NCI-H1436 treated with DMSO at 0.1 percent for 48 hours (cell line): ENCODE measurements around the gene GPR160.

Experiments used
- DNase-seq: peaks from one replicate; lab custom pipeline; 2025; lab: John Stamatoyannopoulos, UW

GPR160 gene

DNA sequence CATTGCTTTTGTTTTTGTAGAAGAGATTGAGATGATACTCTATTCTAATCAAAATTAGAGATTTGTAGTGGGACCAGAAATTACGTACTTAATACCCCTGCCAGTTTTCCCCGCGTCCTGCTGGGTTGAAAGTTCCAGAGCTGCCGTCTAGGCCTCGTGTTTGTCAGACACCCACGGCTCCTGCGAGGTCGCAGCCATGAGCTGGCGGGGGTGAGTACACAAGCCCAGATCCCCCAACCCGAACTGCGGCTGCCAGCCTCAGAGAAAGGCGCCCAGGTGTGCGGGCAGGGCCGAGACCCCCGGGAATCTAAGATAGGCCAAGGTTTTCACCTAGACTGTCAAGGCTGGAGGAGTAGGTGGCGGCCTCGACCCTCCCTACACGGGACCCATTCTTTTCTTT, 26.3 kb downstream of the GPR160 start:
- DNase-seq: no peak

DNA sequence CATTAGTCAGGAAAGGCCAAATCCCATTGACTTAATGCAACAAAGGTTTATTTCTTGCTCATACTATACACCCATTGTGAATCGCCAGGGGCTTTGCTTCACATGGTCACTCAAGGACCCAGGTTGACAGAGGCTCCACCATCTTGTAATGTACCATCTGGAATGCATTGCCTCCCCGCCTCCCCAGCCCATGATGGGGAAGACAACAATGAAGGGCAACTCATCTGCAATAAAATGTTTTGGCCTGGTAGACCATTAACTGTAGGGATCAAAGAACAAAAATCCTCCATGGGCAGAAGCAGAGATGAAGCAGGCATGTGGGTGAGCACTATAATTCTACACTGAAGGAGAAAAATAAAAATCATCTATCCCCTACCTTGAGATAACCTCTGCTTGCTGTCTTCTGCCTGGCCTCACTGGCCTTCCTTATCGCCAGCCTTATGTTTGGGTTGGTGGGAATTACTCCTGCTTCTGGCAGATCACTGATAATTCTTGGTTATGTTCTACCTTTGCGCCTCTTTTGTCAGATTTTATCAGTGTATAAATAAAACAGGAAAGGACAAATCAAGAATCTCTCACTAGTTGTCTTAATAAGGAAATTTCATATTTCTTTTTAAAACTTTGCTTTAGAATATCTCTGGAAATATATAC, 37.8 kb downstream of the GPR160 start:
- no peak for DNase-seq

DNA sequence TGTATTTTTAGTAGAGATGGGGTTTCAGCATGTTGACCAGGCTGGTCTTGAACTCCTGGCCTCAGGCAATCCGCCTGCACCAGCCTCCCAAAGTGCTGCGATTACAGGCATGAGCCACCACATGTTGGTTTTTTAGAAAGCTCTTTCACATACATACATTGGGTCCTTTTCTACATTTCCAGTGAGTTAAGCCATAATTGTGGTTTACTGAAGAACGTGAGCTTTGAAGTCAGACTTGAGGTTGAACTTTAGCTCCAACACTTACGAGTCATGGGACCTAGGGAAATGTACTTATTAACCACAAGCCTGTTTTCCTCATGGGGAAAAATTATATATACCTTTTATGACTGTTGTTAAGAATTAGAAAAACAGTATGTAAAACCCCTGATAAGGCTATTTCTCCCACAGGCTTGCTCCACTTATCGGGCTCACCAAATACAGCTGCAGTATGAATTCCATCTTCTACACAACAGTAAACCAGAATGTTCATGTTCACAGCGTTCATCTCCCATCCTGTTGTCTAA, 39.0 kb downstream of the GPR160 start:
- DNase-seq: no peak

DNA sequence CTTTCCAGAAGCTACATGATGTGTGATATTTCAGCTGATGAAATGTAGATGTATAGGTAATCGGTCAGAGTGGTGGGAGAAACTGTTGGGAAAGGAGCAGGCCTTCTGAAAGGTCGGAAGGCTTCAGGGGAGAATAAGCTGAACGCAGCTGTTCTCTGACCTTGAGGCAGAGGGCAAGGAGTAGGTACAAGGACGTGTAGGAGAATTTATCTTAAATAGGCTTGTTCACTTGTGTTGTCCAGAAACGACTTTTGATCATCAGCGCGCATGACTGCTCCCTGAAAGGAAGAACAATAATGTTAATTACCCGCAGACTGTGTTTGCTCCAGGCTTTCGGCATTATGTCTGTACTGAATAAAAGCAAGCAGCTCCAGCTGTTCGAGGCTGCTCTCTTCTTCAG, 39.6 kb downstream of the GPR160 start:
- no peak for DNase-seq

DNA sequence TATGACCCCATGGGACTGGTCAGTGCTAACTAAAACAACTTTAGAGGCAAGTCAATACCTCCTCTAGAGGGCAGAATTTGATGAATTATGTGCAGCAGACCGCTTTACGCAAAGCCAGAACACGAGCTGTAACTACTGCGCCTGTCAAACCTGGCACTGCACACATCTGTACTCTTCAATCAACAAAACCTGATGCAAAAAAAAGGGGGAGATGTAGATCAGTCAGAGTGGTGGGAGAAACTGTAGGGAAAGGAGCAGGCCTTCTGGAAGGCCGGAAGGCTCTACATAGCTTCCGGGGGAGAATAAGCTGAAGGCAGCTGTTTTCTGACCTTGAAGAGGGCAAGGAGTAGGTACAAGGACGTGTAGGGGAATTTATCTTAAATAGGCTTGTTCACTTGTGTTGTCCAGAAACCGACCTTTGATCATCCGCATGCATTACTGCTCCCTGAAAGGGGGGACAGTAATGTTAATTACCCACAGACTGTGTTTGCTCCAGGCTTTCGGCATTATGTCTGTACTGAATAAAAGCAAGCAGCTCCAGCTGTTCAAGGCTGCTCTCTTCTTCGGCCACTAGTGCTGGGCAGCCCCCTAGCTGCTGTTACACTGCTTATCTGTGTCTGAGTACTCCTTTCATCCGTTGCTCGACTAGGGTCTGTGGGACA, 41.0 kb downstream of the GPR160 start:
- DNase-seq: no peak

DNA sequence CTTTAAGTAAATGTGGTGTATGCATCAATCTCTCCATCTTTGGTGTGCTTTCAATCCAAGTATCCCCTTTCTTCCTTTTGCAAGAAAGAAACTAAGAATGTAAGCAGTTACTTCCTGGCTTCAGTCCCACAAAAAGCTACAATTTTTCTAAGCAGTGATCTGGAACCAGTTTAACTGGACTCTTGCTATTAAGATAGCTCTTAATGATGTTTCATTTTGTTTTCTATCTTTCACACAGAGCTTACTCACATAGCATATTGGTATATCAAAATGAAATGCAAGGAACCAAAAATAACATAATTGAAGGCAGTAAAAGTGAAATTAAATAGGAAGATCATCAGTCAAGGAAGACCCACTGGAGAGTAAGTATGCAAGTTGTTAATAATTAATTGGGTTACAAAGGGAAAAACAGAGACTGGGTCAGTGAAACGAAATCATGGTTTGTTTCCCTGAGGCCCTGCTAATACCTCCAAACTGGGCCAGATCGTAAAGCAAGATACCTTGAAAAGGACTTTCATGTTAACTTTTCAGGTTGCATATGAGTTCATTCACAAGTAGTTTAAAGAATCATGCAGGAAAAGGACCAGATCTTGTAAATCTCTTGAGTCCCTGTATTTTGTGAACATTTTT, 41.9 kb downstream of the GPR160 start:
- DNase-seq: no peak

DNA sequence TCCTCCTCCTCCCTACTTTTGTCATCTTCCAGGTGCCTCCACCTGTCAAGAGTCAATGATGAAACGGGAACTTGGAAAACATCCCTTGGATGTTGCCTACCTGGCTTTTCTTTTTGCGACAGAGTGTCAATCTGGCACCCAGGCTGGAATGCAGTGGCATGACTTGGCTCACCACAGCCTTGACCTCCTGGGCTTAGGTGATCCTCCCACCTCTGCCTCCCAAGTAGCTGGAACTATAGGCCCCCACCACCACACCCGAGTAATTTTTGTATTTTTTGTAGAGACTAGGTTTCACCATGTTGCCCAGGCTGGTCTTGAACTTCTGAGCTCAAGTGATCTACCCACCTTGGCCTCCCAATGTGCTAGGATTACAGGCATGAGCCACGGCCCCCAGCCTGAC, 42.8 kb downstream of the GPR160 start:
- DNase-seq: no peak

DNA sequence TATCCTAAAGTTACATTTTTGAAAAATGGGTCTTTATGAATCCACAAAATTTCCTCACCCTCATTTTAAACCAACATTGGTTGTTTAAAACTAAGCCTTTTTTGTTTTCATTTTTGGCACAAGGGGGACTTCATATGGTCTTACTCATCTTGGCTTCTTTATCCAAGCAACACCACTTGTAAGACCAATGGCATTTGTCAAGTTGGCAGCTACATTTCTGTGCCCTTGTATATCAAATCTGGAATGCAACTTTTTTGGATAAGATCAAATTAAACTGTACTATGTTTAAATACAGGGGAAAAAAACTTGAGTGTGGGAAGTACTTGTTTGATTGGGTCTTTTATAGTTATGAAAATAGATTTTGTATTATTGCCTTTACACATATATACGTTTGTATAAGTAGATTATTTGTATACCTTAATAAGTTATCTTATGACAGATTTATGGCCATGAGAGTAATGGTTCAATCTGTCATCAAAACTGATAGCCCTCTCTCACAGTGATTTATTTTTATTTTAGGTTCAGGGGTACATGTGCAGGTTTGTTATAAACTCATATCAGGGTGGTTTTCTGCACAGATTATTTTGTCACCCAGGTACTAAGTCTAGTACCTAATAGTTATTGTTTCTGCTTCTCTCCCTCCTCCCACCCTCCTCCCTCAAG, 43.4 kb downstream of the GPR160 start:
- DNase-seq: no peak

DNA sequence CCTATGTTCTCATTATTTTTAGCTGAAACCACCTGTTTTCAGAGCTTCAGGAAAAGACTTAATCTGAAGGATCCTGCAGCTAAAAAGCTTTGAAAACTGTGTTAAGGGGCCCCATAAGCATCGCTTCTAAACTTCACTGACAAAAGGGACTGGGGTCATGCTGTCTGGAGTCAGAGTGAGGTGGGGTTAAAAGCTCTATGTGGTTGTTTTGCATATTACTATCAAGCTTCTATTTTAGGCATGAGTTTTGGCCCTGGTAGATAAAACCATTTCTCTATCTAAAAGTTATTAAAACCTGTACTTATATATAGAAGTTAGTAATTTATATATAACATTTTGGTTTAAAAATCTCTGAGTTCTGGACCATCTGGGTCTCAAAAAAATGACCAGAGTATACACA, 45.5 kb downstream of the GPR160 start:
- DNase-seq: no peak

DNA sequence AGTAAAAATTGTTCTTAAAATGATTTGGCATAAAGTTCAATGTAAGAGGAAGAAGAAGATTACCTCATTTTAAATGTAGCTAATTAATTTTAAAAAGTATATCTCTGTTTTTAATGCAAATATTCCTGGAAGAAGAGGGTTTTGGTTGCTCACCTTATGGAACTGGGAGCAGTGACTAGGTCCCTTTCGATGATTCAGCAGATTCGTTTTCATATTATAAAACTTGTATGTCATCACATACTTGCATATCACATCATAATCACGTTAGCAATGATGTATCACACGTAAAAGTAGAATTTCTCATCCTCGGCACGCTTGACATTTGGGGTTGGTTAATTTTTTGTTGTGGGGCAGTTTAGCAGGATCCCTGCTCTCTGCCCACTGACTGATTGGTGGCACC, 47.6 kb downstream of the GPR160 start:
- DNase-seq: no peak

DNA sequence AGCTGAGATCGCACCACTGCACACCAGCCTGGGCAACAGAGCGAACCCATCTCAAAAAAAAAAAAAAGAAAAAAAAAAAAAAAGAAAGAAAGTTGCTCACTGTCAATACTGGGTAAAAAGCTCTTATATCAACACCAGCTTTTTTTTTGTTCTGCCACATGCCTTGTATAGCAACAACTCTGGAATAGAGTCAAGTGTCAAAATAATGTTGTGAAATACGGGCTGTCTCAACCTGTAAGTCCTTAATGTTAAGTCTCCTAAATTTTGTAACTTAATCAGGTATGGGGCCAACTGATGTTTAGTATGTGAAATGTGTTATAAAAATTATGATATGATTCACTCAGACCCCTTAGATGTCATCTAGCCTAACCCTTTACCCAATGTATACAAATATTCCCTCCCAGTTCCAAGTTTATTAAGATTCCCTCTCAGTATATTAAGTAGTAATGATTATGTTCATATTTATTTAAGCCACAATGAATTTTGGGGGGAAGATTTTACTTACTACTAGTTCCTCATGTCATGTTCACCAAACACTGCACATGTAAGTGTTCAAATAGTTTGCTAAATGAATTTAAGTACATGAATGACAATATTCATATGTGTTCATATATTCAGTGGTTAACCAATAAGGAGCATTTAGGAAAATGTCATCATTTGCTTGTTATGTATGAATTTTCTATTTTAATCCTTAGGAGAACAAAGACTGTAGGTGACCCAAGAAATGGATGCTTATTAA, 52.2 kb downstream of the GPR160 start:
- no peak for DNase-seq

DNA sequence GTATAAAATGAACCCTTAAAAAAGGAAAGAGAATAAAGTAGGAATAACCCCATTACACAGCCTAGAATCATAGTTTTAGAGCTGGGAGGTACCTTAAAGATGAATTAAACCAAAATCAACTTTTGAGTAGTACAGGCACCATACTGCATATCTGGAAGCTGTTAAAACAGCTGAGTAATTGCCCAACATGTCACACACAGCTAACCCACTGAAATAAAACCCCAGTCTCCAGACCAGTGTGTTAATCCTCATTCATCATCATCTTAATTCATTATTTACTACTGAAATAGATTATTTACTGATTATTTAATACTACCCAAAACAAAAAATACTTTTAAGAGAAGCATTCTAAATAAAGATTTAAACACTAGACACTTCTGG, 52.8 kb downstream of the GPR160 start:
- DNase-seq: no peak

DNA sequence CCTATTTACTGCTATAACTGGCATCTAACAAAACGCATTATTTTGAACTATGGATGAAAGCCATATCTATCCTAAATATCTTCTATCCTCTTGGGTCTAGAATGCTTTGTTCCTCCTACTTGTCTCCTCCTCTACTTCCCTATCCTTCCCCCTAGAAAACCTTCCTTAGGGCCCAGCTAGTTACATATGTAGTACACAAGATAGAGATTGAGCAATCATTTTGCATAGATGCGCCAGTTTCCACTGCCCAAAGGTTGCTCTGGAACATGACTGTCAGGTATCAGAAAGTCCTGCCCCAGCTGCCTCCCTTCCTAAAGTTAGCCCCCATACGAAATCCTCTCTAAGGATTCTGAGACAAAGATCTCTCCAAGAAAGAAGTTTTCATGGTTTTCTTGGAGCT, 55.1 kb downstream of the GPR160 start:
- DNase-seq: no peak

DNA sequence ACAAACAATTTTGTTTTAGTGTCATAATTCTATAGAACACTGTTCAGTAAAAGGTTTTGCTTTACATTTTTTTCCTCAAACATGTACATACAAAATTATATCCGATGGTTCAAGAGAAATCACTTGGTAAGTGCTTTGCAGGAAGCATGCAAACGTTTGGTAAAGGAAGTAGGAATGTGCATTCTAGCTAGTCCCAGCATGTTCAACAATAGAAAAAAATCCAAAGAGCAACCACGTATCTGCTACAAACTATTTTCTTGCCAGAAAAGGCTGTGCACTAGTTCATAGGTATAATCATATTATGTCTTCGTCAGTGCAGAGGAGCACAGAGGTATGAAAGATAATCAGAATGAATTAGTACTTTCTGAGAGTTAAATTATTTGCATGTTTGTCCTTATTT, 58.0 kb downstream of the GPR160 start:
- DNase-seq: no peak

DNA sequence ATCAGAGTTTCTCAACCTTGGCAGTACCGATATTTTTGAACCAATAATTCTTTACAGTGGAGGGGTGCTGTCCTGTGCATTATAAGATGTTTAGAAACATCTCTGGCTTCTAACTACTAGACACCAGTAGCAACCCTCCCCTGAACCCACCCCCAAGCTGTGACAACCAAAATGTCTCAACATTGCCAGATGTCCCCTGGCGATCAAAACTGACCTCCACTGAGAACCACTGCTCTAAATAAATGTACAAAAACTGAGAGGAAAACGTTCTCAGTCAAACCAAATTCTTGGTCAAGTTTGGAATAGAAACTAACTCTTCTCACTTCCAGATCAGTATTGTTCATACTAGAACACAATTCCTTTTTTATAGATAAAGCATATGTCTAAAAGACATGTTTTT, 58.5 kb downstream of the GPR160 start:
- DNase-seq: no peak

DNA sequence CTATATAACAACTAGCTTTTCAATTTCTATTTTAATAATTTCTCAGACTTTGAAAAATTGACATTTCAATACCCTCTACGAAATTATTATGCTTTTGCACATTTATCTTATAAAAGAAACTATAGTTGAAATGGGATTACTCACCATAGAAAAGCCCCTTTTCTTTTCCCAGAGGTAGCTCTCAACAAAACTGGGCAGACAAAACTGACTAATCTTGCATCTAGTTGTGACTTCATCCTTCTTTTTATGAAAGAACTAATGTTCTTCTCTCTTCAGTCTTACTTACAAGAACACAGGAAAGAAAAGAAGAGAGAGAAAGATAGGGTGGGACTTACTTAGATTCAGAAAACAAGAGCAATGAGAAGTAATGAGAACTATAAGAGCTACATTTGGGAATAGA, 61.0 kb downstream of the GPR160 start:
- DNase-seq: no peak

DNA sequence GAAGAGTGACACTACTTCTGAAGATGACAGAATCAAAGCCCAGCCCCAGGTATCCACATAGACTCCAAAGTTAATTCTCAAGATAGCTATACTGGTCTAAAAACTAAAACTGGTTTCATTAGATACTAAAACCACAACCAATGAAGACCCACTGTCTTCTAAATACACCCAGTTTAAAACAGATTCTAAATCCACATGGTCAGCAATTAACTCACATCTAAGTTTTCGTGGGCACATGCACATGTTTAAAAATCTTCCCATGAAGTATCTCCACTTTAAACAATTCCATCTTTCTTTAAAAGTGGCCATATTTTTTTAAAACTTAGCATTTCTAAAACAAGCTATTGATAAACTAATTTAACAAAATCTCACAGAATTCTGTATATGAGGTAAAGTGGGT, 63.1 kb downstream of the GPR160 start:
- no peak for DNase-seq

DNA sequence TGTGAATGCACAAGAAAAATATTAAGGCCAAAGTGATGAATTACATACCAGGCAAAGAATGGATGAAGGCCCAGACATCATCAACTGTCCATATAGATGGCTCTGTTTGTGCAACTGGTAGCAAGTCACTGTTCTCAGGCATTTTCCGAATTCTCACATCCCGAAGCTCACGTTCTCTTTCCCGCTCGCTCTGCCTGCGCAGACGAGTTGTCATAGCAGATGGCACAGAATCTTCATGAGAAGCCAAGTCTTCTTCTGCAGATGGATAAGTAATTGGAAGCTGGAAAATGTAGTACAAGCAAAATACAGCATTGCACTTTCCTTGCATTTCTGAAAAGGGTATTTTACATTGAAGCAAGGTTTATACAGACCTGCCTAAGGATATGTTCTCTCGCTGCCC, 64.6 kb downstream of the GPR160 start:
- DNase-seq: no peak

DNA sequence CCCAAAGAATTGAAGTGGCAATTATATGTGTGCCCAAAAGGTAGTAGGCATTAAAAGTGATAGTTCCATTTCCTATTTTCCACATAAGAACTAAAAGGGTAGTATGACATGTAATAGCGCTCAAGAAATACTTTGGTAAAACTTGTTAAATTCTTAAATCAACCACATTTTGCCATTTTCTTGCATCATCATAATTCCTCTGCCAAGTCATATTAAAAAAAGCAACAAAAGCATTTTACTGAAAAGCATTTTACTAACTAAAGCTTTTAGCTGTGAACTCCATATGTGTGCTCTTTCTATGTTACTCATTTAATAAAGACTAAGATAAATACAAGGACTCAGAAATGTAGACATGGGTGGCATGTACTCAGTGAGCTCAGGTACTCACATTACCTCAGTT, 70.1 kb downstream of the GPR160 start:
- DNase-seq: no peak

DNA sequence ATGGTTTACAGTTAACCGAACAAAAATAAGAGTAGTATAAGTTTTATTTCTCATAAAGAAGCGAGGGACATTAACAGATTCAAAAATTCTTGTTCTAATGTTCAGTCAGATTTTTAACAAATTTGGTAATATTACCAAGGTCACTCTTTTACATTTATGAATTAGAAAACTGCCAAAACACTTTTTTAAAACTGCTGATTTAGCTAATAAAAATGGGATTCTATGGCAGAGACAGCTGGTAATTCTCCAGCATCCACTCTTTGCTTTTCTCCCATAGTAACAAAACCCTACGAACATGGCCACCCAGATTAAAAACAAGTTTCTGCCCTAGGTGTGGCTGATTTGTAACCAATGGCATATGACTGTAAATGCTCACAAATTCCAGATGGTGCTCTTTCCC, 71.2 kb downstream of the GPR160 start:
- DNase-seq: no peak

DNA sequence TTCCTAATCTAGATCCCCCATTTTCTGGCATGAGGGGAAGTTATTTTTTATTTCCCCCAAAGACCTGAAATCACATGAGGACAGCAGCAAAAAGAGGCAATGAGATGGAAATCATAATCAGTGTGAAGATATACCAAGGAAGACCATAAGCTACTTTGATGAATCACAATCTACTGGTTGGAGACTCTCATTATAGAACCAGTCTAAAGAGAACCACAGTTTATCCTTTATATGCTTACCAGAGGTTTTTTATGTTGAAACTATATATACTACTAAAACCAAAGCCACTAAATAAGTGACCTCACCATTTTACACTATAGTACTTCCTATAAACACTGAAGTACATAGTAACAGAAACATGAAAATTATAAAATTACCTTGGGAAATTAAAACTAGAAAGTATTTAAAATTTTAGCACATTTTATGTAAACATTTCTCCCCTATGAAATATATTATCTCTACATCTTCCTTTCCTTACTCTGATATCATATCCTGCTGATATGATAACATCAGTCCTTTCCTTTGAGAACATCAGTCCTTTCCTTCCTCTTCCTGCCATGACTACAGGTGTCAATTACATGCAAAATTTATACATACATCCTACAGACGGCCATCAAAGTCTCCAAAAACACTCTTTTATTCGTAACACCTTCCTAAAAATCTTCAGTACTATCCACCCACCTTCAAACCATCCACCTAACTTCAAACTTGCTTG, 71.9 kb downstream of the GPR160 start:
- DNase-seq: no peak
